ENCODE results near the gene SRMS.
"Not testable (repeated sequence)": the region's sequence is repeated elsewhere in the genome, so short reads cannot be mapped to it uniquely, and the experiment has no call there.

SRMS gene

GRCh38 chr20:63519668-63520503 lies 27.7 kb downstream of the SRMS start:
- DNase-seq: peak; percentile 20

- no peak for DNase-seq
These were observed 28.4 kb downstream of the SRMS start for GRCh38 chr20:63518946-63519667.

GRCh38 chr20:63518351-63518861 lies 29.1 kb downstream of the SRMS start:
- no peak for DNase-seq

- no peak for DNase-seq
These were observed 29.9 kb downstream of the SRMS start for GRCh38 chr20:63517376-63518309.

GRCh38 chr20:63514520-63514919 lies 33.0 kb downstream of the SRMS start:
- DNase-seq: not testable (repeated sequence)

GRCh38 chr20:63513207-63513606 lies 34.3 kb downstream of the SRMS start:
- no peak for DNase-seq

- no peak for DNase-seq
These were observed 38.4 kb downstream of the SRMS start for GRCh38 chr20:63509088-63509564.

- no peak for DNase-seq
These were observed 39.3 kb downstream of the SRMS start for GRCh38 chr20:63508072-63508768.

GRCh38 chr20:63507083-63507743 lies 40.3 kb downstream of the SRMS start:
- no peak for DNase-seq

- no peak for DNase-seq
These were observed 41.8 kb downstream of the SRMS start for GRCh38 chr20:63505723-63506122.

GRCh38 chr20:63505281-63505680 lies 42.3 kb downstream of the SRMS start:
- no peak for DNase-seq

GRCh38 chr20:63504642-63505041 lies 42.9 kb downstream of the SRMS start:
- no peak for DNase-seq

- DNase-seq: no peak
These were observed 44.0 kb downstream of the SRMS start for GRCh38 chr20:63503524-63503923.

GRCh38 chr20:63502671-63503172 lies 44.8 kb downstream of the SRMS start:
- DNase-seq: no peak

GRCh38 chr20:63501818-63502670 lies 45.5 kb downstream of the SRMS start:
- no peak for DNase-seq

- no peak for DNase-seq
These were observed 46.4 kb downstream of the SRMS start for GRCh38 chr20:63500902-63501817.

GRCh38 chr20:63500151-63500901 lies 47.2 kb downstream of the SRMS start:
- no peak for DNase-seq

GRCh38 chr20:63499338-63499969 lies 48.1 kb downstream of the SRMS start:
- DNase-seq: no peak
